Epidermal melanocyte (primary cell): ENCODE data around the gene ARPC2.

ENCODE experiments used
- DNase-seq: peaks from one replicate; pipeline ENCODE4 v3.0.0; 2011; ENCODE audit warnings: low spot score; ENCODE audit not compliant: insufficient read length

Gene ARPC2

GRCh38 chr2:218253232-218253625, 36.2 kb downstream of the ARPC2 start:
- DNase-seq, result no peak

DNA sequence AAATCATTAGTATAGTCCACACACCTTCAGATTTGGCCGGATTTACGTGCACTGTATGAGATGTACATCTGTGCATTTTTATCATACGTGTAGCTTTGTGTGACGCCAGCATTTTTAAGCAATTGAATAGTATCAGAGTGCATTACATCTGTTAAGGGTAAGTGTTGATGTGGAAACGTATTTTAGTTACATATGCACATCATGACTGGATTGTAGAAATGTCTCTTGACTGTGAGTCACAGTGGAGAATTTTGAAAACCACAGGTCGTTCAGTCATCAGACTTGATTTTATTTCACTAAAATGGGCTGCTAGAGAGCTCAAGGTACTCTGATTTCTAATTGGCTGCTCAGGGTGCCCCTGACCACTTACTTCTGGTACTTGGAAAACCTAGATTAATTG, 38.5 kb downstream of the ARPC2 start:
- DNase-seq, result no peak

DNA sequence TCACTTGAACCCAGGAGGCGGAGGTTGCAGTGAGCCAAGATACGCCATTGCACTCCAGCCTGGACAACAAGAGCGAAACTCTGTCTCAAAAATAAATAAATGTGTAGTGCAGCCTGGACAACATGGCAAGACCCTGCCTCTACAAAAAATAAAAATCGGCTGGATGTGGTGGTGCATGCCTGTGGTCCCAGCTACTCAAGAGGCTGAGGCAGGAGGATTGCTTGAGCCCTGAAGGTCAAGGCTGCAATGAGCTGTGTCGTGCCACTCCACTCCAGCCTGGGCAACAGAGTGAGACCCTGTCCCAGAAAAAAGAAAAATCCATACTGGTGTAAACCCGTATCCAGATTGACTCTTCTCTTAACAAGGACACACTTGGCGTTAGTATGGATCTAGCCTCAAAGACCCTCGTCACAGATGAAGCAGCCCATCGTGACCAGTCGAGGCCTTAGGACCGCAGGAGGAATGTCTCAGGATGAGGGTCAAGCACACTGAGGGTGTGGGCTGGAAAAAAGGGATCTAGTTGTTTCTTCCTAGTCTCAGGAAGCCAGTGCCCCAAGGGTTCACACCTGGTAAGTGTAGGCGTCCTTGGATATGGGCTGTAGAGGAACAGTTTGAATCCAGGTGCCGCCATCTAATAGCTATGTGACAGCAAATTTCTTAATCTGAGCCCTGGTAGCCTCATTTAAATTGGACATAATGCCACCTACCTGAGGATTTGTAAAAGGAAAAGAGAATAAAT, 39.8 kb downstream of the ARPC2 start:
- no peak for DNase-seq

- no peak for DNase-seq
These were observed 40.5 kb downstream of the ARPC2 start for GRCh38 chr2:218257390-218257981.

DNA sequence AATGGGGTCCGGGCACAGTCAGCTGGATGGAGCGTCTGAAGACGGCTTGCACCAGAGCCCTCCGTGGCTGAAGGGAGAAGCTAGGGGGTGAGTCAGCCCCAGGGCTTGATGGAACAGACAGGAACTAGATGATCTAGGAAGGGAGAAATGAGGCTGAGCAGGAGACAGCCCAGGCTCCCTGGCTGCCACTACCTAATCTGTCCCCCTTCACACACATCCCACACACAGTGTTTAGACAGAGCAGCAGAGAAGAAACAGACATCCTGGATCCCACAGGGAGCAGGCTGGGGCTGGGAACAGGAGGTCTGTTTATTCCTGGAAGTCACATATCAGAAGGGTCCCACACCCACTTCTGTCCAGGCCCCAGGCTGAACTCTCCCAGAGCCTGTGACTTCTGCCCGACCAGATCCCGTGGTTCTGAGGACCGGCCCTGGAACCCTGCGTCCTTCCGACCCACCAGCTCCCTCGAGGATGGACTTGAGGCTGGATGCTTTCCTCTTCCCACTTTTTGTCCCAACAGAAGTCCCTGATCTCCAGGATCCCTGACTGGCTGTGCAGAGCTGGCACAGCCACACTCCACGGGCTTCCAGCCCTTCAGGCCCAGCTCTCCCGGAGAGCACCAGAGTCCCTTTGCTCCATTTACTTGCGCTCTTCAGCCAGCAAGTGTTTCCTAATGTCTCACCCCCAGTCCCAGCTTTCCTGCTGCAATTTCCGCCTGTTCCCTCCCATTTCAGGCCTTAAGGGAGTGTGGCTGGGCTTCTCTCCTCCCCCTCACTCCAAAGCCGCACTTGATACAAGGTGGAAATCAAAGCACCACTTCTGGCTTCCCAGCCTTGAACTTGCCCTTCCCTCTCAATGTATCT, 42.3 kb downstream of the ARPC2 start:
- DNase-seq, result no peak

DNA sequence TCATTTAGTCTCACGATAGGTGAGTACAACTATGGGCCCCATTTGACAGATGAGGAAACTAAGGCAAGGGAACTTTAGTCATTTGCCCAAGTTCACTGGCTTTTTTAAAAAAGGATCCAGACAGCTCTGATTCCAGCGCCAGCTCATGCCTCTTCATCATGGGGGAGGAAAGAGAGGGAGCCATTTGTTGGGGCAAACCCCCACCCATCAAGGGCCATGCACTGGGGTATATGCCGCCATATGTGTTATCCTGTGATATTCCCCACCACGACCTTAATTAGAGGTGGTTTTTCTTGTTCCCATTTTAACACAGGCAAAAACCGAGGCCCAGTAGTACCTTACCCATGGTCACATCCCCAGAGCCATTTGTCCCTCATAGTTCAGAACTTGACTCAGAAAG, 43.2 kb downstream of the ARPC2 start:
- DNase-seq, result no peak

DNA sequence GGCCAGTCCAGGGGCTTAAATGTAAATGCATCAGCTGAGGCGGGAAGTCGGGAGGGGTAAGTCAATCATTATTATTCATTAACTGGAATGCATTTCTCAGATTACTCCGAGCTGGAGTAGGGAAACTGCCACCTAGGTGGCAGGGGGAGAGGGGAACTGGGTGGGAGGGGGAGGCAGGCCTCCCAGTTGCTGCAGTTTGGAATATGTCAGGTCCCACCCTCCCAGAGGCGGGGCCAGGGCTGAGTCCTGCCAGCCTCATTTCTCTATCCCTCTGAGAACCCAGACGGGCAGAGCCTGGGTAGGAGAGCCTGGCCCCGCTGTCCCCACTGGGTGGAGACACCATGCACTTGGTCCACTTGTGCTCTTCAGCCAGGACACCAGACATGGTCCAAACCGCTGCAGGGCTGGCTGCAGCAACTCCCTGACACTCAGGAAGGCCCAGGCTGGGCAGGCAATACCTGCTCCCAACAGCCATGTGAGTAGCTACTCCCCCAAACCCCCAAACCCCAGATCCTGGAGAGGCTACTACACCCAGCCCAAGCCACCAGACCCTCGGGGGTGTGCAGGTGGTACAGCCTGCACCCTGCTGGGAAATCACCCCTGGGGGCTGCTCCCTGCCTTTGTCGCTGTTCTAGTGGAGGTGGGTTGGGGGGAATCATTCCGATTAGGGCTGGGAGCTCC, 43.9 kb downstream of the ARPC2 start, which contains the start of gene GPBAR1:
Gene GPBAR1 (plus strand): TSS at position 274 of the 681 bp plus-strand sequence. CDS start 1,710 bp downstream, outside the sequence.
- DNase-seq, result no peak

DNA sequence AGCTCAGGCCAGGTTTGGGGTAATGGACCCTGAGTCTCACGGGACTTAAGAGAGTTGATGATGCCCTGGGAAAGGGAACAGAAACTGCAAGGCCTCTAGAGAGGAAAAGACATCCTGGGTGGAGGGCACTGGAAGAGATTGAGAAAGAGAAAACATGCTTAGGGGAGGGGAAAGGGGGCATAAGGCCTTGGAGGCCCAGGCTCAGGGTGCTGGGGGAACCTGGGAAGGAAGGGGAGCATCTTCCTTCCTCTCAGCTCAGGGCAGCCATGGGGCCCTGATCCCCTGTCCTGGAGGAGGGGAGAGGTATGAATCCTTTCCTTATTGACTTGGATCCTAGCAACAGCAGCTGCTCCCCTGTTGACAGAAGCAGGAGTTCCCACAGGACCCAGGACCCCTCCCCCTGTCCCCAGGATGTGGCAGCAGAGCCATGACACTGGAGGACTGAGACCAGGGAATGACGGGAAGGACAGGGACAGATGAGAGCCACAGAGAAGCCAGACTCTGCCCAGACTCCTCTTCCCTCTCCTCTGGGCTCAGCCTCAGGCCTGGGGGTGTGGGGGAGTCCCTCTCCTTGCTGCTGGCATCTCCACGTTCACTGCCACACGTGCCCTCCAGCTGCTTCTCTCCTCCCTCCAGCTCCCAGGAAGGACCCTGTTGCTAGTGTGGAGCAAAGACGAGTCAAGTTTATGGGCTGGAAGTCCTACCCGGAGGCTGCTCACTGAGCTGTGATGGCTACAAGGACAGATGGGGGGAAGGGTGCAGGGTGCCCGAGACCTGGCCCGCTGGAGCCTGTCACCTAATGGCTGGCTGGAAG, 44.6 kb downstream of the ARPC2 start:
- no peak for DNase-seq

DNA sequence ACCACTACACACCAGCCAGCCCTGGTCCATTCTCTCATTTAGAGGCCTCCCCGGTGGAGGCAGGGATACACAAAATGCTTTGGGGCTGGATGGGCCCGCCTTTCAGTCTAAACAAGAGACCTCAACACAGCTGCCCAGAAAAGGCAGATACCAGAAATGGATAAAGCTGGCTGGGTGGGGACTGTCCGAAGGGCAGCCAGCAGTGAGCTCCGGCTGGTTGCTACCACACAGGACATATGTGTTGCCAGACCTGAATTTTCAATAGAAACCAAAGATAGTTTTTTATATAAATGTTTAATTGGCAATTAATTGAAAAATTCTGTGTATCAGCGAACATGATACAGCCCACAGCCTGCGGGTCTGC, 45.2 kb downstream of the ARPC2 start:
- no peak for DNase-seq

DNA sequence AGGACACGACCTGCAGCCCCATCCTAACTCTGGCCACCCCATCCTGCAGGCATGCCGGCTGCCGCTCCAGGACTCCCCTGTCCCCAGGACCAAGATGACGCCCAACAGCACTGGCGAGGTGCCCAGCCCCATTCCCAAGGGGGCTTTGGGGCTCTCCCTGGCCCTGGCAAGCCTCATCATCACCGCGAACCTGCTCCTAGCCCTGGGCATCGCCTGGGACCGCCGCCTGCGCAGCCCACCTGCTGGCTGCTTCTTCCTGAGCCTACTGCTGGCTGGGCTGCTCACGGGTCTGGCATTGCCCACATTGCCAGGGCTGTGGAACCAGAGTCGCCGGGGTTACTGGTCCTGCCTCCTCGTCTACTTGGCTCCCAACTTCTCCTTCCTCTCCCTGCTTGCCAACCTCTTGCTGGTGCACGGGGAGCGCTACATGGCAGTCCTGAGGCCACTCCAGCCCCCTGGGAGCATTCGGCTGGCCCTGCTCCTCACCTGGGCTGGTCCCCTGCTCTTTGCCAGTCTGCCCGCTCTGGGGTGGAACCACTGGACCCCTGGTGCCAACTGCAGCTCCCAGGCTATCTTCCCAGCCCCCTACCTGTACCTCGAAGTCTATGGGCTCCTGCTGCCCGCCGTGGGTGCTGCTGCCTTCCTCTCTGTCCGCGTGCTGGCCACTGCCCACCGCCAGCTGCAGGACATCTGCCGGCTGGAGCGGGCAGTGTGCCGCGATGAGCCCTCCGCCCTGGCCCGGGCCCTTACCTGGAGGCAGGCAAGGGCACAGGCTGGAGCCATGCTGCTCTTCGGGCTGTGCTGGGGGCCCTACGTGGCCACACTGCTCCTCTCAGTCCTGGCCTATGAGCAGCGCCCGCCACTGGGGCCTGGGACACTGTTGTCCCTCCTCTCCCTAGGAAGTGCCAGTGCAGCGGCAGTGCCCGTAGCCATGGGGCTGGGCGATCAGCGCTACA, 45.9 kb downstream of the ARPC2 start:
- no peak for DNase-seq

DNA sequence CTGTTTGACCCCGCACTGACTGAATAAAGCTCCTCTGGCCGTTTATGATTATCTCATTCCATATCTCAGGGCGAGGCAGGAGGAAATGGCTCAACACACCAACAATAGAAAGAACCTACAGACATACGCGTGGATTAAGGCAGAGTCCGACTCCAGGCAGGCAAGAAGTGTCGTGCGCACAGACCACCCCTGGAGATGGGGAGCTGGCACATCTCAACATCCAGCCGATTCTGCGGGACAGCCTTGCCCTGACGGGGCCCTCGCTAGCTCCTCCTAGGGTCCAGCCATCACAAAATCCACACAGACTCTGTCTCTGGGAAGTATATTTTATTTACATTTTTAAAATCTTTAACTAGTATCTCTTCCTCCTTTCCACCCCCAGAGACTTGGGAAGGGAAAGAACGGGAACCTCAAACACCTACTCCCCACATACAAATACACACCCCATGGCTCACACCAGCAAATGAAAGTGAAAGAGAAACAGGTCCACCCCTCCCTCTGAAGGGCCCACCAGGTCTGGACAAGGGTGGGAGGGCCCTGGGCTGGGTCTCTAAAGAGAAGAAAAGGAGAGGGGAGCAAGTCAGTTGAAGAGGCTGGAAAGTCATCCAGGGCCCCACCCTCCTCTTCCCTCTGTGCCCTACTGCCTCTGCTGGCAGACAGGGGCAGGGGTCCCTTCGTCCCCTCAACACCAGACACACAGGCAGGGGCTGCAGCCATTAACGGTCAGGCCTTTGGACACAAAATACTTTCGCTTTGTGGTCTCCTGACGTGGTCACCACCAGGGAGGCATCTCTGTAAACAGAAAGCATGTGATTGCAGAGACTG, 47.0 kb downstream of the ARPC2 start:
- DNase-seq, result no peak

DNA sequence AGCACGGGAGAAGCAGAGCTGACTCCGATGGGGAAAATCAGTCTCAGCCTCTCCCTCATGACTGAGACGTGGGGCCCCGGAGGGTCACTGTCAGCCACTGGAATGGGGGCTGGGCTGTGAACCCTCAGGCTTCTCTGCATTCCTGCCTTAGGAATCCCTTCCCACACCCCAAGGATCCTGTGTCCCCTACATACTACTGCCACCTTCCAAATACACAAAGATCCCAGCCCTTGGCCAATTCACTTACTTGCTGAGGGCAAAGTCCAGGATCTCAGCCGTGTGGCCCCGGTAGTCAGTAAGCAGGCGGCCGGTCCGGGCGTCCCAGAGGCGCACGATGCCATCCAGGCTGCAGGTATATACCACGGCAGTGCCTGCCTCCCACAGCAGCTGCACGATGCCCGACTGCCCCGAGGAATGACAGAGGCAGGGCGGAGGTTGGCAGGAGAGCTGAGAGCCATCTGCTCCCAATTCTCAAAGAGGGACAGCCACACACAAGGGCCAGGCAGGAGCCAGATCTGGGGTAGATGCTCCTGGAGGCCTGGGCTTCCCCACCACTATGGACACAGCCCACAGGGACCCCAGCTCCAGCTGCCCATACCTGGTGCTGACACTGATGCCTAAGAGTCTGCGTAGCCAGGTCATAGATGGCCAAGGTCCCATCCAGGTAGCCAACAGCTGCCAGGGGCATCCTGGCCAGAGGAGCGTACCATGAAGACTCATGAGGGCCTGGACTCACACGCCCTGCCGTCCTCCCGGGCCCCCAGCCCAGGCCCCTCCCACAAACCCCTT, 48.0 kb downstream of the ARPC2 start:
- DNase-seq, result no peak

GRCh38 chr2:218265626-218266025, 48.6 kb downstream of the ARPC2 start:
- DNase-seq, result no peak

GRCh38 chr2:218266316-218266979, 49.5 kb downstream of the ARPC2 start:
- no peak for DNase-seq

- DNase-seq, result no peak
These were observed 50.3 kb downstream of the ARPC2 start for GRCh38 chr2:218267259-218267658.

GRCh38 chr2:218269900-218270720, 53.1 kb downstream of the ARPC2 start, which contains the start of the genes AAMP and PNKD:
TSS of gene AAMP (minus strand) at chr2:218270137. CDS start at chr2:218270086, 51 bp downstream.
TSS of gene PNKD (plus strand) at chr2:218270519. CDS start at chr2:218270536, 17 bp downstream.
- DNase-seq, result peak; percentile 99
